Colon (tissue), 2 donors: ENCODE results near the gene MANBA.
"Not testable (repeated sequence)": the region's sequence is repeated elsewhere in the genome, so short reads cannot be mapped to it uniquely, and the experiment has no call there.

ENCODE experiments used
- FAIRE-seq: peaks from 2 replicates; lab custom pipeline; 2012; peaks lifted over from hg19 to GRCh38; lab: Jason Lieb, UNC
- donor health status: control.
- donor health status: control.

MANBA gene

GRCh38 chr4:102620697-102621497 lies 139.9 kb downstream of the MANBA start:
- FAIRE-seq: no peak

DNA sequence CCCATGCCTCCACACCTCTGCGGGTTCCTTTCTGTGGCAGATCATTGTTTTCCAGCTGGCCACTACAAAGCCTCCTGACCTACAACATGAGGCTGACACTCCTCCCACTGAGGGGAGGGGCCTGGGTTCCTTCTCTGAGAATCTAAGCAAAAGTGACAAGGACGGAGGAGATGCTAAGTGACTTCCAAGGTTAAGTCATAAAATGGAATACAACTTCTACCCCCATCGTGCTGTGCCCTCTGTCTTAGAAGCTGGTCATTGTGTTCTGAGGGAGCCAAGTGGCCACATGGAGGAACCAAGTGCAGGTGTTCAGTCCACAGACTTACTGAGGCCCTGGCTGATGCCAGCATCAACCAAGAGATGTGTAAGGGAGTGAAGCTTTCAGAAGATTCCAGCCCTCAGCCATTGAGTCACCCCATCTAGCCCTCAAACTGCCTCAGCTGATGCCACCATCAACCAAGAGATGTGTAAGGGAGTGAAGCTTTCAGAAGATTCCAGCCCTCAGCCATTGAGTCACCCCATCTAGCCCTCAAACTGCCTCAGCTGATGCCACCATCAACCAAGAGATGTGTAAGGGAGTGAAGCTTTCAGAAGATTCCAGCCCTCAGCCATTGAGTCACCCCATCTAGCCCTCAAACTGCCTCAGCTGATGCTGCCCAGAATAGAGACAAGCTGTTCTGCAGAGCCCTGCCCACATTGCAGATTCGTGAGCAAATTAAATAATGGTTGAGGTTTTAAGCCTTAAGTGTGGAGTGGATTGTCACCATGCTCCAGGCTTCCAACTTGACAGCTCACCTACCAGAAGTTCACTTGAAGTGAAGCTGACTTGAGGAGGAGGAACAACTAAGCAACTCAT lies 140.8 kb downstream of the MANBA start:
- not testable (repeated sequence) for FAIRE-seq

GRCh38 chr4:102619021-102619420 lies 141.7 kb downstream of the MANBA start:
- not testable (repeated sequence) for FAIRE-seq

DNA sequence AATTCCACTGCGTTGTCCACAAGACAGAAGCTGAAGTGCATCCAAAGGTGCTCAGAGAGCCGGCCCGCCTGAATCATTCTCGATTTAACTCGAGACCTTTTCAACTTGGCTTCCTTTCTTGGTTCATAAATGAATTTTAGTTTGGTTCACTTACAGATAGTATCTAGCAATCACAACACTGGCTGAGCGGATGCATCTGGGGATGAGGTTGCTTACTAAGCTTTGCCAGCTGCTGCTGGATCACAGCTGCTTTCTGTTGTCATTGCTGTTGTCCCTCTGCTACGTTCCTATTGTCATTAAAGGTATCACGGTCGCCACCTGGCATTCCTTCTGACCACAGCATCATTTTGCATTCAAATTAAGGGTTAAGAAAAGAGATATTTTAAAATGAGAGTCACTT lies 144.1 kb downstream of the MANBA start:
- FAIRE-seq: no peak

GRCh38 chr4:102614801-102615200 lies 146.0 kb downstream of the MANBA start:
- no peak for FAIRE-seq

DNA sequence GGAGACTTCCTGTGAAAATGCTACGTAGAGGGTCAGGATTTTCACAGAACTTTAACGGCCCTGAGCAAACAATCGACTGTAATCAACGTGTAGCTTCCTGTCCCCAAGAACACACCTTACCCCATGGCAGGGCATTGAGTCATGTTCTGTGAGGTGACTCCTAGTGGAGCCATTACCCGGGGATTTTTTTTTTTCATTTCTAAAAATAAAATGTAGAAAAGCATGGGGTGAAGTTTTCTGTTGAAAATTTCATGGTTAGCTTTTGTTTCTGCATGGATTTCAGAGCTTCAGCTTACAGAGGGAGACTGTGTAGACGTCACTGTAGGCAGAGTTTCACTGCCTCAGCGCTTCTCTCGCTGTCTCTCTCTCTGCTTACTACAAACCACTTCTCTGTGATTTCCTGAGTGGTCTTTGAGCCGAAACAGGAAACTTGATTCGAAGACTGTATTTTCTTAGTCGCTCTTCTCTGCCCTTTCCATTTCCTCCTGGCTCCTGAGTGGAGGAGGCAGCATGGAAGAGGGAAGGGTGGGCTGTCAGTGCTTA lies 147.9 kb downstream of the MANBA start:
- FAIRE-seq: no peak

DNA sequence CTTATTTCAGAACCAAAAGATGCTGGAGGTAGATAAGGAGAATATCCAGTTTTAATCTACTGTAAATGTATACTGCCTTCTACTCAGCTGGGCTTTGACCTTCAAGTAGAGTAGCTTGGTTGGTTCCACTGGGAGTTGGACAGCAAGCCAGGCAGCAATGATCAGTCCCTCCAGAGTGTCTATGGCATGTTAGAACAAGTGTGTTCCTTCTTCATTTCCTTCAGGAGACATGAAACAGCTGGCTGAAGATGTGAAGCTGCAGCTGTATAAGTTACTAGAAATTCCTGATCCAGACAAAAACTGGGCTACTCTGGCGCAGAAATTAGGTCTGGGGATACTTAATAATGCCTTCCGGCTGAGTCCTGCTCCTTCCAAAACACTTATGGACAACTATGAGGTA lies 148.6 kb downstream of the MANBA start:
- no peak for FAIRE-seq

DNA sequence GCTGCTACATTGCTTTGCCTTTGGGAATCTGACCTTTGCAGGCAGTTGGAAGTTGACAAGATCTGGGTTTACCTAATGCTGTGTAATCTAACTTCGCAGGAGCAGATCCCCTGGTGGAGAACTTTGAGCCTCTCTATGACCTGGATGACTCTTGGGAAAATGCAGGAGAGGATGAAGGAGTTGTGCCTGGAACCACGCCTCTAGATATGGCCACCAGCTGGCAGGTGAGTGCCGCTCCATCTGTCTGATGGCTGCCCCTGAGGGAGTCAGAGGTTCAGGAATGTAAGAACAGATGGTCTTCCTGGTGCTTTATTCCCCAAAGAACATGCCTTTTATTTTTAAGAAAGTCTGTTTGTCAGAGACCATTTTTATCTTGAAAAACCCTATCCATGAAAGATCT lies 150.3 kb downstream of the MANBA start:
- FAIRE-seq: no peak

GRCh38 chr4:102610007-102610406 lies 150.8 kb downstream of the MANBA start:
- no peak for FAIRE-seq

GRCh38 chr4:102608190-102608589 lies 152.6 kb downstream of the MANBA start:
- FAIRE-seq: no peak

DNA sequence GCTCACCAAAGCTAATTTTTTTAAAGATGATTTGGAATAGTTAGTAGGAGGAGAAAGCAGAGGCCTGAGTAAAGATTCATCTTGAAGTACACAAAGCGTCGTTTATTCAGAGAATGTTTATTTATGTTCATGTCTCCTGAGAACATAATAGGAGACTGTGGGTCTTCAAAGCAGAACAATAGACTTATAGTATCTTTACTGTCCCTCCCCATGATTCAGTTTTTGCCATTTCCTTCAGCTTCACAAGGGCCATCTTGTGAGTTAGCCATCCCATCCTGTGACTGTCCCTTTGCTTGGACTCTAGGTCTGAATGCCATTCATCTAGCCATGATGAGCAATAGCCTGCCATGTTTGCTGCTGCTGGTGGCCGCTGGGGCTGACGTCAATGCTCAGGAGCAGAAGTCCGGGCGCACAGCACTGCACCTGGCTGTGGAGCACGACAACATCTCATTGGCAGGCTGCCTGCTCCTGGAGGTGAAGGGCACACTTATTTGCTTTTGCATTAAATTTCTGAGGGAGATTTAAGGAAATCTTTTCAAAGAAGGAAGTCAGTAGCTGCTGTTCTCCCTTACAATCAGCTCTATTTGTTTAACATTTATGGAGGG lies 153.8 kb downstream of the MANBA start:
- no peak for FAIRE-seq

DNA sequence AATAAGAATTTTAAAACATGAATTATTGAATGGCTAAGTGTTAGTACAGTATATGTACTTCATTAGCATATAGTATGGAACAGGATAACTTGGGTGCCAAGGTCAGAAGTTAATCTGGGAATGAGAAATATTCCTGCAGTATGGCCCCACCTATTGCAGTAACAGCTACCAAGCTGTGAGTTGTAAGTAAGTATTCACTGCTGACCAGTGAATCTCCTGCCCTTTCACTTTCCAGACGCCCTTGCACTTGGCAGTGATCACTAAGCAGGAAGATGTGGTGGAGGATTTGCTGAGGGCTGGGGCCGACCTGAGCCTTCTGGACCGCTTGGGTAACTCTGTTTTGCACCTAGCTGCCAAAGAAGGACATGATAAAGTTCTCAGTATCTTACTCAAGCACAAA lies 154.5 kb downstream of the MANBA start:
- FAIRE-seq: no peak

- no peak for FAIRE-seq
Observed at GRCh38 chr4:102604222-102604940, 156.4 kb downstream of the MANBA start.

GRCh38 chr4:102601586-102602227 lies 159.1 kb downstream of the MANBA start:
- no peak for FAIRE-seq

GRCh38 chr4:102600689-102601088 lies 160.1 kb downstream of the MANBA start:
- no peak for FAIRE-seq

GRCh38 chr4:102599886-102600285 lies 160.9 kb downstream of the MANBA start:
- FAIRE-seq: no peak

DNA sequence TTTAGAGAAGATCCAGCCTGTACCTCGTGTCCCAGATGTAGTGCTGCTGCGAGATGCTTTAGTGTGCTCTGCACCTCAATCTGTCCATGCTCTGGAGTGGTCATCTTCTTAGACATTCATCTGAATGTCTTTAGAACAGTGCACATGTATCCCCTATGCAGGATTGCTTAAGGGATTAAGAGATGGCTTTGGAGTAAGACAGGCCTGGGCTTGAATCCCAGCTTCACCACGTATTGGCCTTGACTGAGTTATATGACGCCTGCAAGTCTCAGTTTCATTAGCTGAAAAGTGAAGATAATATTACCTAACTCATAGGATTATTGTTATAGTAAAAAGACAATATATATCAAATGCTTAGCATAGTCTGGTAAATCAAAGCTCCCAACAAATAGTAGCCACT lies 161.3 kb downstream of the MANBA start:
- FAIRE-seq: no peak

- FAIRE-seq: no peak
Observed at GRCh38 chr4:102598762-102599374, 161.9 kb downstream of the MANBA start.

- no peak for FAIRE-seq
Observed at GRCh38 chr4:102598086-102598761, 162.5 kb downstream of the MANBA start.

DNA sequence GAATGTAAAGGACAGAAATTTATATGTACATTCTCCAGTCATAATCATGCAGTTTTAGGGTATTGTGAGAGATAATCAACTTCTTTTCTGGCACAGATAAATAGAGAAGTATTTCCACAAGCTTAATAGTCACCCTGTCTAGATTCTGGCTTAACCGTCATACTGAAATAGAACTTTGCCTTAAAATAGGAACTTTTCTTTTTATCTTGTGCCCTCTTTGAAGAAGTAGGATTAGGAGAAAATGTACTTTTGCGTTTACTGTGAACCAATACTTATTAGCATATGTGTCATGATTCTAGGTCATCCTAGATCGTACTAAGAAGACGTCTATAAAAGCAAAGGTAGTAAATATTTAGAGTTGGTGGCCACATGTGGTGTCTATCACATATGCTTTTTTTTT lies 164.2 kb downstream of the MANBA start:
- FAIRE-seq: no peak
